ENCODE results near the gene PKP1.

The PKP1 gene

DNA sequence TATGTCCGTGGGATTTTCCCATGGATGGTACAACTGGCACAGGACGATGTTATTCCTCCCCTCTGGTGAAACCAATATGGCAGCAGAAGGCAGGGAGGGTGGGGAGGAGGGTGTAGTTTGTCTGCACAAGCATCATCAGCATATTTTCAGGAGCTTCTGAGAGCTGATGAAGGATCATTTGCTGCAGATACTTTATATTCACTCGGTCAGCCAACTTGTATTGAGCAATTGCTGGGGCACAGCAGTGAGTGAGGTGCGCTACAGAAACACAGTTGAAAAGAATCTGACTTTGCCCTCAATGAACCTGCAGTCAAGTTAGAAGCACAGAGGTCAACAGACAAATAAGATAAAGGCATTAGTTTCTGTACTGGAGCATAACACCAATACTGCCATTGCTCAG, 13.0 kb downstream of the PKP1 start:
- no peak overlapping the region for H3K4me3 ChIP-seq (ENCODE audit: low read depth, low read length)
- TF ChIP-seq, protein P1, sequence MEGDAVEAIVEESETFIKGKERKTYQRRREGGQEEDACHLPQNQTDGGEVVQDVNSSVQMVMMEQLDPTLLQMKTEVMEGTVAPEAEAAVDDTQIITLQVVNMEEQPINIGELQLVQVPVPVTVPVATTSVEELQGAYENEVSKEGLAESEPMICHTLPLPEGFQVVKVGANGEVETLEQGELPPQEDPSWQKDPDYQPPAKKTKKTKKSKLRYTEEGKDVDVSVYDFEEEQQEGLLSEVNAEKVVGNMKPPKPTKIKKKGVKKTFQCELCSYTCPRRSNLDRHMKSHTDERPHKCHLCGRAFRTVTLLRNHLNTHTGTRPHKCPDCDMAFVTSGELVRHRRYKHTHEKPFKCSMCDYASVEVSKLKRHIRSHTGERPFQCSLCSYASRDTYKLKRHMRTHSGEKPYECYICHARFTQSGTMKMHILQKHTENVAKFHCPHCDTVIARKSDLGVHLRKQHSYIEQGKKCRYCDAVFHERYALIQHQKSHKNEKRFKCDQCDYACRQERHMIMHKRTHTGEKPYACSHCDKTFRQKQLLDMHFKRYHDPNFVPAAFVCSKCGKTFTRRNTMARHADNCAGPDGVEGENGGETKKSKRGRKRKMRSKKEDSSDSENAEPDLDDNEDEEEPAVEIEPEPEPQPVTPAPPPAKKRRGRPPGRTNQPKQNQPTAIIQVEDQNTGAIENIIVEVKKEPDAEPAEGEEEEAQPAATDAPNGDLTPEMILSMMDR (IDR thresholded peaks at IDR 0.05; ENCODE audit: borderline replicate concordance, insufficient read depth, low read depth, low read length) = no peak

DNA sequence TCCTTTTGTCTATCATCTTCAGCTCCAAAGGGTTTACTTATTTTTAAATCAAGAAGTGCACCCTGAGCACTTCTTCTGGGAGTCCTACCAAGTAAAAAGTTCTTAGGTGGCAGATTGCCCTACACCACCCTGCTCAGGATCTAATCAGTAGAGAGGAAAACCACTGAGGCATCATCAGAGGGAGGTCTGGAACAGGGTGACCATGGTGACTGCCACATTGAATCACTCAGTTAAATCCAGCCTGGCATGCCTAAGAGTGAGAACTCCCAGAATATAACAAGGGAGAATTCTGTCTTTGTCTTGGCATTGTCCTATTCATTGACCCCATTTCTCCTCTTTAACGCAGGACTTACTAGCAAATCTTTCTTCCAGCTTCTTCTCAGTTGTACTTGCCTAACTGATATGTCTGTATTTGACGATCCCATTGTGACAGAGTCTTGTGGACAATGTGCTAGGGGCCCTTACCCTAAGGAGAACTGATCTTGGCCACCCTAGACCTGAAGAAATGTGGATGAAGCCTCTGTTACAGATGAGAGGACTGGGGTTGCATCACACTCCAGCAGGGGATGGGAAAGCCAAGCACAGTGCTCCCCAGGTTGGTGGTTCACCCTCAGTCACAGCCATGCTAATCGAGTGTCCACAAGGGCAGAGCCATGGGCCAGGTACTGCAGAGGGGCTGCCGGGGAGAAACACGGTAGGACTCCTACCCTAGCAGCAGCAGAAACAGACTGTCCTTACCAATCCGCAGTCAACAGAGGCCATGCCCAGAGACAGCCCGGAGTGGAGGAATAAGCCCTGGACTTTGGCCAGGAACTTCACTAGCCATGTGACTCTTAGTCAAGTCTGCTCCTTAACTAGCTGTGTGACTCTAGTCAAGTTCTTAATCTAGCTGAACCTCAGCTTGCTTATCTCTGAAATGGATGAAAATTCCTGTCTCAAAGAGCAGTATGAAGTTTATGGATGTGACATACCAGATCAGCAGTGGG, 15.4 kb downstream of the PKP1 start:
- TF ChIP-seq, protein P1 (IDR thresholded peaks at IDR 0.05; ENCODE audit: borderline replicate concordance, insufficient read depth, low read depth, low read length) = no peak

GRCh38 chr1:201299968-201300367, 16.7 kb downstream of the PKP1 start:
- H3K4me3 ChIP-seq (ENCODE audit: low read depth, low read length) = no peak overlapping the region
- TF ChIP-seq, protein P1 (IDR thresholded peaks at IDR 0.05; ENCODE audit: borderline replicate concordance, insufficient read depth, low read depth, low read length) = no peak

More for the DNA sequence above, 15.4 kb downstream of the PKP1 start:
- no peak overlapping the region for H3K4me3 ChIP-seq (ENCODE audit: low read depth, low read length)

DNA sequence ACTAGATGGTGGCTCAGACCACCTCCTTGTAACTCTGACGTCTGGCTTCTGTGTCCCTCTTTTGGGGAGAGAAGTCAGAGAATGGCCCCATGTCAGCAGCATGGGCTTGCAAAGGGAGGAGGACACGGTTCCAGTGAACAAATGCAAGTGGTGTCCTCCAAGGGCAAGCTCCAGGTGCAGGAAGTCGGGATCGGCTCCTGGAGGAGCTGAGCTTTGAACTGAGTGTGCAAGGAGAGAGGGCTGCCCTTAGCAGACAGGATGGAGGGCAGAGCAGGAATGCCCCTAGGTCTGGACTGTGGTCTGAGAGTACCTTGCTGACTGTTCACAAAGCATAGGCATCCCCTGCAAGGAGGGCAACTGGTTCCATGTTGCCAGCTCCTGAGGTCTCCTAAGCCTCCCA, 17.3 kb downstream of the PKP1 start:
- TF ChIP-seq, protein P1 (IDR thresholded peaks at IDR 0.05; ENCODE audit: borderline replicate concordance, insufficient read depth, low read depth, low read length) = no peak
- no peak overlapping the region for H3K4me3 ChIP-seq (ENCODE audit: low read depth, low read length)

- H3K4me3 ChIP-seq (ENCODE audit: low read depth, low read length) = no peak overlapping the region
- TF ChIP-seq, protein P1 (IDR thresholded peaks at IDR 0.05; ENCODE audit: borderline replicate concordance, insufficient read depth, low read depth, low read length) = no peak
Observed at GRCh38 chr1:201302163-201303152, 19.2 kb downstream of the PKP1 start.

GRCh38 chr1:201304126-201304525, 20.8 kb downstream of the PKP1 start:
- TF ChIP-seq, protein P1 (IDR thresholded peaks at IDR 0.05; ENCODE audit: borderline replicate concordance, insufficient read depth, low read depth, low read length) = no peak
- H3K4me3 ChIP-seq (ENCODE audit: low read depth, low read length) = no peak overlapping the region

Data from GM12875 (cell line).